NCI-H1436 (cell line): ENCODE measurements around the gene POLD2.

Experiments used
- DNase-seq: peaks from one replicate; lab custom pipeline; 2025; lab: John Stamatoyannopoulos, UW

POLD2 gene

GRCh38 chr7:44080118-44080517, 43.2 kb downstream of the POLD2 start:
- no peak for DNase-seq

- DNase-seq: no peak
Measured at GRCh38 chr7:44079331-44080021, 43.9 kb downstream of the POLD2 start.

- no peak for DNase-seq
Measured at GRCh38 chr7:44078521-44078920, 44.8 kb downstream of the POLD2 start.

- DNase-seq: no peak
Measured at GRCh38 chr7:44077681-44078091, 45.7 kb downstream of the POLD2 start.

GRCh38 chr7:44077061-44077460, 46.3 kb downstream of the POLD2 start:
- no peak for DNase-seq

- DNase-seq: no peak
Measured at GRCh38 chr7:44076101-44076895, 47.0 kb downstream of the POLD2 start.

- DNase-seq: no peak
Measured at GRCh38 chr7:44075296-44076075, 47.9 kb downstream of the POLD2 start.

- DNase-seq: no peak
Measured at GRCh38 chr7:44074349-44074695, 49.0 kb downstream of the POLD2 start.

GRCh38 chr7:44073664-44074348, 49.5 kb downstream of the POLD2 start:
- no peak for DNase-seq

GRCh38 chr7:44072364-44073231, 50.8 kb downstream of the POLD2 start:
- no peak for DNase-seq

- DNase-seq: no peak
Measured at GRCh38 chr7:44071726-44072363, 51.5 kb downstream of the POLD2 start.

GRCh38 chr7:44068054-44068453, 55.3 kb downstream of the POLD2 start:
- no peak for DNase-seq

GRCh38 chr7:44067064-44067951, 56.0 kb downstream of the POLD2 start:
- no peak for DNase-seq

GRCh38 chr7:44066494-44067063, 56.8 kb downstream of the POLD2 start:
- DNase-seq: no peak

- no peak for DNase-seq
Measured at GRCh38 chr7:44066111-44066460, 57.3 kb downstream of the POLD2 start.

GRCh38 chr7:44065431-44066110, 57.8 kb downstream of the POLD2 start, which contains the start of gene PGAM2:
Gene PGAM2, minus strand, starts transcription at chr7:44065567. Its CDS starts 38 bp downstream, at chr7:44065529.
- peak; percentile 22 for DNase-seq

GRCh38 chr7:44064791-44065430, 58.4 kb downstream of the POLD2 start:
- no peak for DNase-seq
